Endothelial cell (in vitro differentiated cells): ENCODE data around the gene MYCL. TPM values are rescaled to one million over a fixed set of nuclear protein-coding genes. Genes with fewer than 3 reads are reported as not detected.

Source experiments
- DNase-seq: peaks from one replicate; pipeline ENCODE4 v3.0.0; 2021; ENCODE audit warnings: low spot score
- H3K27ac Mint-ChIP-seq: one replicate; pipeline ENCODE4 v1.8.0; 2021; ENCODE audit warnings: mixed read lengths, inconsistent platforms; ENCODE audit not compliant: unreplicated experiment
- H3K27me3 Mint-ChIP-seq: one replicate; pipeline ENCODE4 v1.8.0; 2021; ENCODE audit warnings: mild to moderate bottlenecking, moderate library complexity, mixed read lengths, inconsistent platforms; ENCODE audit not compliant: unreplicated experiment
- H3K36me3 Mint-ChIP-seq: one replicate; pipeline ENCODE4 v1.8.0; 2021; ENCODE audit warnings: mild to moderate bottlenecking, low read depth, mixed read lengths, inconsistent platforms; ENCODE audit not compliant: unreplicated experiment
- H3K4me1 Mint-ChIP-seq: one replicate; pipeline ENCODE4 v1.8.0; 2021; ENCODE audit warnings: mild to moderate bottlenecking, mixed read lengths, inconsistent platforms; ENCODE audit not compliant: unreplicated experiment
- H3K4me3 Mint-ChIP-seq: one replicate; pipeline ENCODE4 v1.8.0; 2021; ENCODE audit warnings: mild to moderate bottlenecking, mixed read lengths, inconsistent platforms; ENCODE audit not compliant: unreplicated experiment
- H3K9me3 Mint-ChIP-seq: one replicate; pipeline ENCODE4 v1.8.0; 2021; ENCODE audit warnings: mixed read lengths, inconsistent platforms; ENCODE audit not compliant: unreplicated experiment
- total RNA-seq: library from RNA; stranded (reverse); fragmentation: NEBNext Ultra II Directional; extraction: Animal tissue kit (Norgen Biotek cat#: 25700); gene quantifications from one replicate; pipeline ENCODE4 v1.2.1, GENCODE V29; 2021; ENCODE audit not compliant: unreplicated experiment
- TF ChIP-seq, protein P1 (sequence below): fragments of 200-600 bp; sonication (generic); IDR thresholded peaks from one replicate; pipeline ENCODE4 v1.5.0; 2021; ENCODE audit warnings: antibody characterized with exemption; ENCODE audit not compliant: unreplicated experiment

The MYCL gene
- total RNA-seq, 1 donor from 2014 or later: 20.1 TPM

DNA sequence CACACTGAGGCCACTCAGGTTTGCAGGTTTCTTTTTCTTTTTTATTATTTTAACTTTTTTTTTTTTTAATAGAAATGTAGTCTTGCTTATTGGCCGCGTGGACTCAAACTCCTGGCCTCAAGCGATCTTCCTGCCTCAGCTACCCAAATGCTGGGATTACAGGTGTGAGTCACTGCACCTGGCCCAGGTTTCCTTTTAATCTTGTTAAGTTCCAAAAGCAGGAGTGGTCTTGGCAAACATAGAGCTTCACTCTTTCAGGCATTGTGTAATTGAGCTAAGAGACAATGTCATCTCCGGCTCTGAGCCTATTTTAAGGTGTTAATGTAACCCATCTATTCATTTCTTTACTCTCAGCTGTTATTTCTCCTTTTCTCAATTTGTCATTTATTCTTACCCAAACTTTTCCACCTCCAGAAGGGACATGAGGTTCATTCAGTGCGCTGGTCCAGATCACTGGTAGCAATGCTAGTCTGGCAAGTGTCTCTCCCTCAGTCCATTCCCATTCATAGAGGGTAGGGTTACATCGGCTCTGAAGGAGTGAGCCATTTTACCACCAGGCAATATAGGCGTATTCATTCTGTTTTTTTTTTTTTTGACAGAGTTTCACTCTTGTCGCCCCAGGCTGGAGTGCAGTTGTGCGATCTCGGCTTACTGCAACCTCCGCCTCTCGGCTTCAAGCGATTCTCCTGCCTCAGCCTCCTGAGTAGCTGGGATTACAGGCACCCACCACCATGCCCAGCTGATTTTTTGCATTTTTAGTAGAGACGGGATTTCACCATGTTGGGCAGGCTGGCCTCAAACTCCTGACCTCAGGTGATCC lies 42.0 kb upstream of the MYCL start:
- Mint-ChIP-seq H3K27ac (no peak overlapping the region), H3K36me3 (no peaks in the 10 kb centered on the region), H3K4me1 (no peaks in the 10 kb centered on the region), H3K9me3 (no peaks in the 10 kb centered on the region), H3K4me3 (no peak overlapping the region), H3K27me3 (peaks cover 5% of the 10 kb centered on the region)
- TF ChIP-seq, protein P1, sequence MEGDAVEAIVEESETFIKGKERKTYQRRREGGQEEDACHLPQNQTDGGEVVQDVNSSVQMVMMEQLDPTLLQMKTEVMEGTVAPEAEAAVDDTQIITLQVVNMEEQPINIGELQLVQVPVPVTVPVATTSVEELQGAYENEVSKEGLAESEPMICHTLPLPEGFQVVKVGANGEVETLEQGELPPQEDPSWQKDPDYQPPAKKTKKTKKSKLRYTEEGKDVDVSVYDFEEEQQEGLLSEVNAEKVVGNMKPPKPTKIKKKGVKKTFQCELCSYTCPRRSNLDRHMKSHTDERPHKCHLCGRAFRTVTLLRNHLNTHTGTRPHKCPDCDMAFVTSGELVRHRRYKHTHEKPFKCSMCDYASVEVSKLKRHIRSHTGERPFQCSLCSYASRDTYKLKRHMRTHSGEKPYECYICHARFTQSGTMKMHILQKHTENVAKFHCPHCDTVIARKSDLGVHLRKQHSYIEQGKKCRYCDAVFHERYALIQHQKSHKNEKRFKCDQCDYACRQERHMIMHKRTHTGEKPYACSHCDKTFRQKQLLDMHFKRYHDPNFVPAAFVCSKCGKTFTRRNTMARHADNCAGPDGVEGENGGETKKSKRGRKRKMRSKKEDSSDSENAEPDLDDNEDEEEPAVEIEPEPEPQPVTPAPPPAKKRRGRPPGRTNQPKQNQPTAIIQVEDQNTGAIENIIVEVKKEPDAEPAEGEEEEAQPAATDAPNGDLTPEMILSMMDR: no peak
- DNase-seq: no peak

DNA sequence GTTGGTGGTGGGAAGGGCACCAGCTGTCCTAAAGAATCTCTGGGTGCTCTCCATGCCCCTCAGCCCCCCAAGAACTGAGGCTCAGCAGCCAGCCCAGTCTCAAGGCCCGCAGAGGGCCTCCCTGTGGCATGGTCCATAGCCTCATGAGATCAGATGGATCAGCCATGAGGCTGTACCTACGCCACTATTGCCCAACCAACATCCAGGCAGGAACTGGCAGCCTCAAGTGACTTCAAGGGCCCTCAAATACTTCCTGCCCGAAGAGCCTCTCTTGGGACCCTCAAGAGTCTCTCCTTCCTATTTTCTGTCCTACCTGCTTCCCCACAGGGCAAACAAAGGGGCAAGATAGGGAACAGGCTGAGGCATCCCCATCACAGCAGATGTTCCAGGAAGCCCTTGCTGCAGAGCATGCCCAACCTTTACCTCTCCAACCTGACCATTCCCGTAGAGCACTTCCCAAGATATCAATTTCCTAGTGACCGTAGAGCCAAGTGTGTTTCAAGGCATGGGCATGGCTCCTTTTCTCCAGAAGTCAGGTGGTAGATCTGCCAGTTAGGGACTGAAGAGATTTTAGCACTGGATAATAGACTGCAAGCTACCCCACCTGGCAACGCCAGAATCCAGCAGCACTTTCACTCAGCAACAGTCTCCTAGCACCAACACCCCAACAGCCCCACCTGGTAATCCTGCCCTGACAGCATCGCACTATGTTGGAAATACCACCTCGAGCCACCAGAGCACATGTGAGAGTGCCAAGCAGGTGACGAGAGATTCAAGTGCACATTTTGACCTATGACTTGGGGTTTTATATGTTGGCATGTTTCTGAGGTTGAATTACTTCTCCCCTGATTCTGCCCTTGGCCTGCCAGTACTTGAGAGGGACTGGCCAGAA lies 39.5 kb upstream of the MYCL start:
- Mint-ChIP-seq H3K9me3 (no peaks in the 10 kb centered on the region), H3K36me3 (no peaks in the 10 kb centered on the region)

DNA sequence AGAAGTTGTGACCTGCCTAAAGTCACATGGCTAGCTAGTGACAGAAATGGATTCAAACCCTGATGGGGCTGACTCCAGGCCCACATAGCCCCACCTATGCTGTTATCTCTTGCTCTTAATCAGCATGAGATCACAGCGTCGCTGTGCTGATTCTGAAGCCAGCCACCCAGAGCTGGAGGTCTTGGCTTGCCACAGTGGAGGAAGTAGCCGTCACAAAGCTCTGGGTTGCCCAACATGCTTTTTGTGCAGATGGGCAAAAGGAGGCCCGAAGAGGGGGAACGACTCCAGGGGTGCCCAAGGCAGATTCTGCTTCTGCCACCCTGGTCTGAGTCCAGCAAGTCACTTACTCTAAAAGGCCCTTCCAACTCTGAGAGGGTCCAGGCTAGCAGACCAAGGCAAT lies 38.5 kb upstream of the MYCL start:
- H3K9me3 Mint-ChIP-seq: no peaks in the 10 kb centered on the region
- no peak for DNase-seq
- H3K4me1 Mint-ChIP-seq: peaks cover 6% of the 10 kb centered on the region

More for the DNA sequence above, 39.5 kb upstream of the MYCL start:
- Mint-ChIP-seq H3K27me3 (peaks cover 5% of the 10 kb centered on the region), H3K4me1 (peaks cover 6% of the 10 kb centered on the region), H3K4me3 (no peak overlapping the region), H3K27ac (no peak overlapping the region)
- DNase-seq: no peak
- TF ChIP-seq, protein P1: no peak

DNA sequence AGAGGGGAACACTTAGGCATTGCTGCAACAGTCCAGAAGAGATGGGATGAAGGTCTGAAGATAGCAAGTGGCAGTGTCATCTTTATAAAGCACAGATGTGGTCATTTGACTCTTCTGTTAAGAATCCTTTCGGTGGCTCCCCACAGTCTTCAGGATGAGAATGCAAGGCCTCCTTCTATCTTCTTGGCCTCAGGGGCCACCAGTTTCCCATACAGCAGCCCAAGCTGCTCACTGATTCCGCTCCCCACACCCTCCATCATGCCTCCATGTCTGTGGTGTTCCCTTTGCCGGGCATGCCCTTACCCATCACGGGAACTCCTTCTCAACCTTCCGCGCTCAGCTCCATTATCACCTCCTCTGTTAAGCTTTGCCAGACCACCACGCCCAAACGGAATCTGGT lies 37.1 kb upstream of the MYCL start:
- TF ChIP-seq, protein P1: no peak
- H3K27me3 Mint-ChIP-seq: peaks cover 2% of the 10 kb centered on the region
- H3K4me3 Mint-ChIP-seq: no peak overlapping the region
- H3K4me1 Mint-ChIP-seq: peaks cover 6% of the 10 kb centered on the region
- no peaks in the 10 kb centered on the region for H3K9me3 Mint-ChIP-seq
- no peak for DNase-seq
- H3K27ac Mint-ChIP-seq: no peak overlapping the region
- H3K36me3 Mint-ChIP-seq: no peaks in the 10 kb centered on the region

More for the DNA sequence above, 38.5 kb upstream of the MYCL start:
- no peaks in the 10 kb centered on the region for H3K36me3 Mint-ChIP-seq
- H3K4me3 Mint-ChIP-seq: no peak overlapping the region
- no peak overlapping the region for H3K27ac Mint-ChIP-seq
- H3K27me3 Mint-ChIP-seq: peaks cover 2% of the 10 kb centered on the region
- TF ChIP-seq, protein P1: no peak
